ENCODE data around the gene TUBB4A.

- TF ChIP-seq, protein P1, sequence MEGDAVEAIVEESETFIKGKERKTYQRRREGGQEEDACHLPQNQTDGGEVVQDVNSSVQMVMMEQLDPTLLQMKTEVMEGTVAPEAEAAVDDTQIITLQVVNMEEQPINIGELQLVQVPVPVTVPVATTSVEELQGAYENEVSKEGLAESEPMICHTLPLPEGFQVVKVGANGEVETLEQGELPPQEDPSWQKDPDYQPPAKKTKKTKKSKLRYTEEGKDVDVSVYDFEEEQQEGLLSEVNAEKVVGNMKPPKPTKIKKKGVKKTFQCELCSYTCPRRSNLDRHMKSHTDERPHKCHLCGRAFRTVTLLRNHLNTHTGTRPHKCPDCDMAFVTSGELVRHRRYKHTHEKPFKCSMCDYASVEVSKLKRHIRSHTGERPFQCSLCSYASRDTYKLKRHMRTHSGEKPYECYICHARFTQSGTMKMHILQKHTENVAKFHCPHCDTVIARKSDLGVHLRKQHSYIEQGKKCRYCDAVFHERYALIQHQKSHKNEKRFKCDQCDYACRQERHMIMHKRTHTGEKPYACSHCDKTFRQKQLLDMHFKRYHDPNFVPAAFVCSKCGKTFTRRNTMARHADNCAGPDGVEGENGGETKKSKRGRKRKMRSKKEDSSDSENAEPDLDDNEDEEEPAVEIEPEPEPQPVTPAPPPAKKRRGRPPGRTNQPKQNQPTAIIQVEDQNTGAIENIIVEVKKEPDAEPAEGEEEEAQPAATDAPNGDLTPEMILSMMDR (IDR thresholded peaks at IDR 0.05): no peak
- TF ChIP-seq EP300 (IDR thresholded peaks at IDR 0.05): no peak
- TF ChIP-seq POLR2AphosphoS5 (IDR thresholded peaks at IDR 0.05): no peak
- no peak for TF ChIP-seq POLR2A (IDR thresholded peaks at IDR 0.05)
Measured at GRCh38 chr19:6480848-6481415, 21.2 kb downstream of the TUBB4A start.
